Kidney glomerular epithelial cell (primary cell): Measurements from ENCODE around the gene TUFM.
"Not testable (repeated sequence)": the region's sequence is repeated elsewhere in the genome, so short reads cannot be mapped to it uniquely, and the experiment has no call there.

Experiments
- DNase-seq: peaks from one replicate; lab custom pipeline; 2025; lab: John Stamatoyannopoulos, UW

The TUFM gene

GRCh38 chr16:28846080-28846932 lies at the start of gene TUFM:
TUFM (minus strand) TSS chr16:28846348; CDS start chr16:28846269, 79 bp downstream.
- peak; percentile 97 for DNase-seq

GRCh38 chr16:28895609-28896008 lies 49.5 kb upstream of the TUFM start:
- DNase-seq: no peak

- DNase-seq: no peak
These were observed 47.1 kb upstream of the TUFM start for GRCh38 chr16:28893291-28893690.

- DNase-seq: no peak
These were observed 46.1 kb upstream of the TUFM start for GRCh38 chr16:28891964-28892890.

- DNase-seq: not testable (repeated sequence)
These were observed 44.2 kb upstream of the TUFM start for GRCh38 chr16:28890355-28890754.

GRCh38 chr16:28886945-28887344 lies 40.8 kb upstream of the TUFM start:
- DNase-seq: no peak

GRCh38 chr16:28884045-28884444 lies 37.9 kb upstream of the TUFM start:
- no peak for DNase-seq

- no peak for DNase-seq
These were observed 37.3 kb upstream of the TUFM start for GRCh38 chr16:28883221-28883996.

GRCh38 chr16:28882551-28883160 lies 36.5 kb upstream of the TUFM start:
- no peak for DNase-seq

GRCh38 chr16:28881565-28881964 lies 35.4 kb upstream of the TUFM start:
- DNase-seq: not testable (repeated sequence)

- no peak for DNase-seq
These were observed 34.8 kb upstream of the TUFM start for GRCh38 chr16:28880955-28881354.

- no peak for DNase-seq
These were observed 34.4 kb upstream of the TUFM start for GRCh38 chr16:28880589-28880915.

- peak; percentile 58 for DNase-seq
These were observed 33.9 kb upstream of the TUFM start for GRCh38 chr16:28879841-28880588.

- no peak for DNase-seq
These were observed 33.2 kb upstream of the TUFM start for GRCh38 chr16:28879261-28879840.

- no peak for DNase-seq
These were observed 32.2 kb upstream of the TUFM start, which contains the start of gene ATP2A1 for GRCh38 chr16:28878083-28878926. ATP2A1 (plus strand) TSS chr16:28878488; CDS start chr16:28878672, 184 bp downstream.

- DNase-seq: no peak
These were observed 31.5 kb upstream of the TUFM start for GRCh38 chr16:28877655-28878000.

- DNase-seq: no peak
These were observed 31.0 kb upstream of the TUFM start for GRCh38 chr16:28876973-28877654.

- DNase-seq: peak; percentile 24
These were observed 30.0 kb upstream of the TUFM start for GRCh38 chr16:28876019-28876659.
